HCT116 (cell line): ENCODE measurements around the gene ANO2.

ENCODE experiments used
- CTCF ChIP-seq, 3 experiments: fragments of 200-600 bp in 1 of 3; sonication (generic) in 1 of 3; IDR thresholded peaks in 2 of 3; conservative IDR thresholded peaks in 1 of 3; 2 replicates each; pipeline ENCODE4 v1.5.1; 2012 to 2017; ENCODE audit warnings: low read depth in 2 of 3, low read length in 2 of 3, antibody characterized with exemption in 1 of 3, borderline replicate concordance in 1 of 3, control low read depth in 1 of 3, mild to moderate bottlenecking in 1 of 3, mixed read lengths in 1 of 3, mixed run types in 1 of 3, moderate library complexity in 1 of 3; ENCODE audit not compliant: insufficient read depth in 1 of 3
- POLR2A ChIP-seq: IDR thresholded peaks from 2 replicates; pipeline ENCODE4 v1.7.0; 2011; ENCODE audit warnings: borderline replicate concordance; ENCODE audit not compliant: insufficient read depth, insufficient read length; ENCODE audit errors: extremely low read depth
- SRF ChIP-seq: IDR thresholded peaks from 2 replicates; pipeline ENCODE4 v1.6.1; 2012; ENCODE audit warnings: low read depth
- ZNF274 ChIP-seq: fragments of 200-500 bp; sonication (Bioruptor generic); IDR thresholded peaks from 2 replicates; pipeline ENCODE4 v1.6.1; 2014; ENCODE audit warnings: mild to moderate bottlenecking, low read depth, low read length, inconsistent platforms
- TF ChIP-seq, protein P1 (sequence below): IDR thresholded peaks from 2 replicates; pipeline ENCODE4 v1.6.1; 2011; ENCODE audit warnings: mild to moderate bottlenecking, low read length, moderate library complexity; ENCODE audit not compliant: insufficient replicate concordance; ENCODE audit errors: extremely low read depth

GRCh38 chr12:5907807-5908206 is 37.3 kb downstream of the ANO2 start:
- no peak for TF ChIP-seq CTCF (IDR thresholded peaks at IDR 0.05 in 2 of 3, conservative IDR thresholded peaks at IDR 0.05 in 1 of 3; ENCODE audit: borderline replicate concordance in 1 of 3, insufficient read depth in 1 of 3, low read depth in 2 of 3, low read length in 2 of 3)
- TF ChIP-seq, protein P1, sequence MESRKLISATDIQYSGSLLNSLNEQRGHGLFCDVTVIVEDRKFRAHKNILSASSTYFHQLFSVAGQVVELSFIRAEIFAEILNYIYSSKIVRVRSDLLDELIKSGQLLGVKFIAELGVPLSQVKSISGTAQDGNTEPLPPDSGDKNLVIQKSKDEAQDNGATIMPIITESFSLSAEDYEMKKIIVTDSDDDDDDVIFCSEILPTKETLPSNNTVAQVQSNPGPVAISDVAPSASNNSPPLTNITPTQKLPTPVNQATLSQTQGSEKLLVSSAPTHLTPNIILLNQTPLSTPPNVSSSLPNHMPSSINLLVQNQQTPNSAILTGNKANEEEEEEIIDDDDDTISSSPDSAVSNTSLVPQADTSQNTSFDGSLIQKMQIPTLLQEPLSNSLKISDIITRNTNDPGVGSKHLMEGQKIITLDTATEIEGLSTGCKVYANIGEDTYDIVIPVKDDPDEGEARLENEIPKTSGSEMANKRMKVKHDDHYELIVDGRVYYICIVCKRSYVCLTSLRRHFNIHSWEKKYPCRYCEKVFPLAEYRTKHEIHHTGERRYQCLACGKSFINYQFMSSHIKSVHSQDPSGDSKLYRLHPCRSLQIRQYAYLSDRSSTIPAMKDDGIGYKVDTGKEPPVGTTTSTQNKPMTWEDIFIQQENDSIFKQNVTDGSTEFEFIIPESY: no peak
- TF ChIP-seq SRF: no peak
- no peak for TF ChIP-seq POLR2A
- TF ChIP-seq ZNF274: no peak
